GM18873 (cell line): Measurements from ENCODE around the gene ECE2.
"Not testable (repeated sequence)": the region's sequence is repeated elsewhere in the genome, so short reads cannot be mapped to it uniquely, and the experiment has no call there.

Source experiments
- ATAC-seq: cut with Tn5 transposase; IDR thresholded peaks from one replicate; pipeline ENCODE4 v1.9.1; 2021; ENCODE audit warnings: mild to moderate bottlenecking, moderate library complexity, moderate number of reproducible peaks; ENCODE audit not compliant: unreplicated experiment, low FRiP score

Gene ECE2

DNA sequence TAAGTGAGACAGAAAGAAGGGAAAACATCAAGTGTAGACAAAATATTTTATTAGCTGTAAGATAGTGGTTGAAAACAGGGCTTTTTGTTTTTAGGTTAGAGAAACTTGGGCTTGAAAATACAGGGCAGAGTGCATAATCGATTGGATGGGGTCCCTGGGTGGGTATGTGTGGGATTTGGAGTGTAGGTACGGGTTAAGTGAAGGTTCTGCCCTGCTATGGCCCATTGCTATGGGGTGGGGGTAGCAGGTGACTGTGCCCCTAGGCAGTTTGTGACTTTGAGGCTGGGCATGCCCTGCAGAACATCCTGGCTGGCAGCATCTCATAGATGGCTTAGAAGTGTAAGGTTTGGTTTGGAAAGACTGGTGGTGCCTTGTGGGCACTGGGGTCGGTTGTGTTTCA lies 57.9 kb downstream of the ECE2 start:
- ATAC-seq = no peak

DNA sequence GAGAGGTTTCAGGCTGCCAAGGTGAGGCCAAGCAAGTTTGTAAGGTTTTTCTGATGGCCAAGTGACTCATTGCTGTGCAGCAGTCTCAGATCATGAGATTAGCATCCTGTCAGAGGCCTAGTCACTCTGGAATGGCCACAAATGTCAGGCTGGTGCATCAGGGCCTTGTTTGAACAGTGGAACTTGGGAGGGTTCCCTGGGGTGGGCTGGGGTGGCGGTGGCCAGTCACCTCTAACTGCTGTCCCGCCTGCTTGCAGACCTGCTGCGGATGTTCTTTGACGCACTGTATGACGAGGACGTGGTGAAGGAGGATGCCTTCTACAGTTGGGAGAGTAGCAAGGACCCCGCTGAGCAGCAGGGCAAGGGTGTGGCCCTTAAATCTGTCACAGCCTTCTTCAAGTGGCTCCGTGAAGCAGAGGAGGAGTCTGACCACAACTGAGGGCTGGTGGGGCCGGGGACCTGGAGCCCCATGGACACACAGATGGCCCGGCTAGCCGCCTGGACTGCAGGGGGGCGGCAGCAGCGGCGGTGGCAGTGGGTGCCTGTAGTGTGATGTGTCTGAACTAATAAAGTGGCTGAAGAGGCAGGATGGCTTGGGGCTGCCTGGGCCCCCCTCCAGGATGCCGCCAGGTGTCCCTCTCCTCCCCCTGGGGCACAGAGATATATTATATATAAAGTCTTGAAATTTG lies 58.8 kb downstream of the ECE2 start:
- no peak for ATAC-seq

DNA sequence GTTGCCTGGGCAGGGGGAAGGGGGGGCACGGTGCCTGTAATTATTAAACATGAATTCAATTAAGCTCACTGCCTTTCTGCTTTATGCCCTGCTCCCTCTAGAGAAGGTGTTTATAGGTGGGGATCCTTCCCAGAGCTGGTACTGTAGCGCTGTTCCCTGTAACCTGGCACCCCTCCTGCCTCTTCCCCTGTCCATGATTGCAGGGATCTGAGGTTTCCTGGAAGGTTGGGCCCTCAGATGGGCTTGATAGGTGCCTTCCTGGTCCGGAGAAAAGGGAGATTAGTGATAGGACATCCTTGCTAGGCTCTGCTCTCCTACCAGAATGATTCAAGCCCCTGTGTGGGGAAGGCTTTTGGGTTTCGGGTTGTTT lies 59.5 kb downstream of the ECE2 start:
- no peak for ATAC-seq

DNA sequence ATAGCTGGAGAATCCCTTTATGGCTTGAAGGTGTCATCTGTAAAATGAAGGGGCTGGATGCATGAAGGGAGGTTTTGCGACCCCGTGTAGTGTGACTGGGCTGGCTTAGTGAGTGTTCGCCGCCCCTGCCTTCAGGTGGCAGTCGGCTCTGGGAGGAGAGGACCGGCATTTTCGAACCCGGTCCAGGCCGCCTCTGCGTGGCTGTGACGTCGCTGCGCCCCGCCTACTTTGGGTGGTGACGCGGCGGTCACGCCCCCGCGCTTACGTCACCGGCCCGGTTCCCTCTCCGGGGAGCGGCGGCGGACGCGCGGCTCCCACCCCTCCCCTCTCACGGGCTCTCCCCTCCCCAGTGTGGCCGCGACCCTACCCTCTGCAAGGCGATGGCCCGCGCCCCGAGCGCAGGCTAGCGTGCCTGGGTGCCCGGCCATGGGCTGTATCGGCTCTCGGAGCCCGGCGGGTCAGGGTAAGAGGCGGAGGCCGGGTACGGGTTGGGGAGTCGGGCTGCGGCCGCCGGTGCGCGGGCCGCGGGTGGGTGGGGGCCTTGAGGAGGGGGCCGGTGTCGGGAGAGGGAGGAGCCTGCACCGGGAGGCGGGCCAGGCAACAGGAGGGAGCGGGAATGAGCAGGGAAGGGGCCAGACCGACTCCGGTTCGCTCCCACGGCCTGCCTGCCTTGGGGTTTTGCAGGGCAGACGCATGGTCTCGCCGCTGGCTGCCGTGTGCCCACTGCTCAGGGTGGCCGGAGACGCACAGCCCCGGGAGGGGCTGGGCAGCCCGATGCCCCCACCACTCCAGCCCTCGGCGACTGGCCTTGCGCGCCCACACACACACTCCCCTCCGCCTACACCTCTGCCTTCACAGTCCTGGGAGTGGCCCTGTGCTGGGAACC lies 60.1 kb downstream of the ECE2 start:
- no peak for ATAC-seq

DNA sequence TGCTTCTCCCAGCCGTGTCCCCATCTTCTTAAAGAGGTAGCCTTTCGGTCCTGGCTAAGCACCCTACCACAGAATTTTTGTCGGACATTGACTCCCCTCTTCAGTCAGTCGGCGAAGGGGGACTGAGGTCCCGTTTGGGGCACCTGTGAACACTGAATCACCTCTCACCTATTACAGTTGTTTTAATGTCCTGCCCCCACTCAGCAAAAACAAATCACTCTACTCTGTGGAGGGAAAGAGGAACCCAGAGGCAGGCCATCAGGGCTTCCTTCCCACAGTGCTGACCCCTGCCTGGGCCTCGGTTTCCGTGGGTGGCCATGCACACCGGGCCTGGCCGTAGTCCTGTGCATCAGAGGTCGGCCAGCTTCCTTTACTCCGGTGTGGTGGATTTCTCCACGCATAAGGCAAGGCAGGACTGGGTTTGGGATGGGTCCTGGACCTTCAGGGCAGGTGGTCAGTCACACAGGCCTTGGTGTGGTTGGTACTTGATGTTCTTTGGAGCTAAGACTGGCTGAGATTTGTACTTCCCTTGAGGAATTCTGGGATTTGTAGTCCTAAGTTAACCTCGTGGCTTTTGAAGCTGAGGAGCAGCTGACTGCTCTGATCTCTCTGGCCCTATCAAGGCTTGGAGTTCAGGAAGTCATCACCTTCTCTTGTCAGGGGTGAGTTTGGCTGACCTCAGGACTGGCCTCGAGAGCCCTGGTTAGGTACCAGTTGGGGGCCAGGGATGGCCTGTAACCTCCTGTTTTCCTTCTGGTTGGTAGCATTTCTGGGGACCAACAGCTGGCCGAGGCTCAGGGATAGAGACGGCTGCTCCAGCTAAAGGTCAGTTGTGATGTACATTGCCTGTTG lies 61.0 kb downstream of the ECE2 start:
- ATAC-seq = no peak

DNA sequence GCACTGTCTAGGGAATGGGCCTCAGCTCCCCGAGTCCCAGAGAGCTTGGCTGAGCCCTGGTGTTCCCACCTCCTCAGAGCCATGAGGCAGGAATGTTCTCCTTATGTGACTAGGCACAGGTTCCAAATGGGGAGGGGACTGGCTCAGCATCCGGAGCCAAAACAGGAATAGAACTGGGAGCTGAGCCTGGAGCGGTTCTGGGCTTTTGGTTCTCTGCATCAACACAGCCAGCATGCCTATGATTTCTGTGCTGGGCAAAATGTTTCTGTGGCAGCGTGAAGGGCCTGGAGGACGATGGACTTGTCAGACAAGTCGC lies 61.5 kb downstream of the ECE2 start, which contains the start of gene FAM131A:
Gene FAM131A (plus strand): TSS at position 202 of the 316 bp plus-strand sequence. CDS start 31 bp downstream, at position 233.
- ATAC-seq = no peak

DNA sequence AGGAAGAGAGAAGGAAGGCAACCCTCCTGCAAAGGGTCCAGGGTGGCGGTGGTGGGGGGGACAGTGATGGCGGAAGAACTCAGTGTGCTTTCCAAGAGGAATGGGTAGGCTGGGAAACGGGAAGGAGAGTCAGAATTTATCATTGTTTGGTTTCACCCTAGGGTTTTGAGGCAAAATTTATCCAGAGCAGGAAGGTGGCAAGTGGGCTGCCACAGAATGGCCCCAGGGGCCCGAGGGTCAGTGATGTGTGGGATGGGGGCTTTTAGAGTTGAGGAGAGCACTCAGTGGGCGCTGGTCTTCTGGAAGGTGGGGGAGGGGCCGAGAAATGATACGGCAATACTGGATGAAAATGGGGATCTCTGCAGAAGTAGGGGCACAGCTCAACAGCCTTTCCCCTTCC lies 62.2 kb downstream of the ECE2 start:
- ATAC-seq = no peak

DNA sequence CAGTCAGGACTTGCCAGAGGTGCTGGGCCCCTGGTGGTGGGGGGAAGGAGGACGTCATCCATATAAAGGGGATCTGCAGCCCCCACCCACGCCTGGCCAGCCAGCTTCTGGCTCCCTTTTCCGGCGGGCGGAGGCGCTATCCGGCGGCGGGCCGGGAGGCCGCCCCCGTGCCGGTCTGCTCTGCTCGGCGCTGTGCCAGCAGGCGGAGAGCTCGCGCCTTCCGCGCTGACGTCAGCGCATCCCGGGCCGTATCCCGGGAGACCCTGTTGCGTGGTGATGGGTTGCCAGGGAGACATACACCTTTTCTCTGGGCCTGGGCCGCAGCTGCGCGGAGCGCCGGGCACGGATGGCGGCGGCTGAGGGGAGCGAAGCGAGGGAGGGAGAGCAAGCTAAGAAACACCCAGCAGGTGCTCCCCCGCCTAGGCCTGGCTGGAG lies 62.7 kb downstream of the ECE2 start:
- ATAC-seq = no peak

DNA sequence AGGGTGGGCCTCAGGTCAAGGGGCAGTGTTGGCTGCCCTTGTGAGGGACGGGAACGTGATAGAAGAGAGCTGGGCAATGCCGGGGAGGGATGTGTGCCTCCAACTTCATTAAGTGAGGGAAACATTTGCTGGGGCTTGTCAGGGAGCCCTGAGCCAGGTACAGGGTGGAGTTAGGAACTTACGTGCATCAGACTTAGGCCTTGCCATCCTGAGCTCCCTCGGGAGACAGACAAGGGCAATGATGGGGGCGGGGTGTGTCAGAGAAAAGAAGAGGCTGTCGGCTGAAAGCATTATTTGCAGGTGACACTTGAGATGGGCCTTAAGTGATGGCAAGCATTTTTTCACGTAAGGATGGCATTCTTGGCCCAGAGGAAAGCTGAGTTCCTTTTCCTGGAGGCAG lies 63.2 kb downstream of the ECE2 start:
- no peak for ATAC-seq

DNA sequence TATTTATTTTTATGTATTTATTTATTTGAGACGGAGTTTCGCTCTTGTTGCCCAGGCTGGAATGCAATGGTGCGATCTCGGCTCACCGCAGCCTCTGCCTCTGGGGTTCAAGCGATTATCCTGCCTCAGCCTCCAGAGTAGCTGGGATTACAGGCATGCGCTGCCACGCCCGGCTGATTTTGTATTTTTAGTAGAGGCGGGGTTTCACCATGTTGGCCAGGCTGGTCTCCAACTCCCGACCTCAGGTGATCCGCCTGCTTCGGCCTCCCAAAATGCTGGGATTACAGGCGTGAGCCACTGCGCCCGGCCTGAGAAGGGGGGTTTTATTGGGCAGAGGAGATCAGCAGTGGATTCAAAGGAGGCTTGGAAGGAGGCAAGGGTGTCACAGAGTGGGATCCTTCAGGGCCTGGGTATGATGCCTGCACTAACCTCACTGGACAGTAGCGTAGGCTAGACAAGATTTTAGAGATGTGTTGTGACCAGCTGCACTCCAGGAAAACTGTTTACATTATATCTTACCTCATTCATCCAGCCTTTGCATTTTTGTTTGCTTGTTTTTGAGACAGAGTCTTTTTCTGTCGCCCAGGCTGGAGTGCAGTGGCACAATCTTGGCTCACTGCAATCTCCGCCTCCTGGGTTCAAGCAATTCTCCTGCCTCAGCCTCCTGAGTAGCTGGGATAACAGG lies 63.8 kb downstream of the ECE2 start:
- ATAC-seq = not testable (repeated sequence)

DNA sequence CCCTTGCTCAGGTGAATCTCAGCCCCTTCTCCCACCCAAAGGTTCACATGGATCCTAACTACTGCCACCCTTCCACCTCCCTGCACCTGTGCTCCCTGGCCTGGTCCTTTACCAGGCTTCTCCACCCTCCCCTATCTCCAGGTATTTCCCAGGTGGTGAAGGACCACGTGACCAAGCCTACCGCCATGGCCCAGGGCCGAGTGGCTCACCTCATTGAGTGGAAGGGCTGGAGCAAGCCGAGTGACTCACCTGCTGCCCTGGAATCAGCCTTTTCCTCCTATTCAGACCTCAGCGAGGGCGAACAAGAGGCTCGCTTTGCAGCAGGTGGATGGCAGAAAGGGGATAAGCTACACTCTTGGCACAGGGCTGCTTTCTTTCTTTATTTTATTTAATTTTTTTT lies 66.1 kb downstream of the ECE2 start:
- ATAC-seq = no peak
